ENCODE measurements around the gene NOD2. TPM values are rescaled to one million over a fixed set of nuclear protein-coding genes. Genes with fewer than 3 reads are reported as not detected.

NOD2 gene
- total and polyA plus RNA-seq, 4 donors, result 0.35 to 1.3 (median 0.48) TPM

DNA sequence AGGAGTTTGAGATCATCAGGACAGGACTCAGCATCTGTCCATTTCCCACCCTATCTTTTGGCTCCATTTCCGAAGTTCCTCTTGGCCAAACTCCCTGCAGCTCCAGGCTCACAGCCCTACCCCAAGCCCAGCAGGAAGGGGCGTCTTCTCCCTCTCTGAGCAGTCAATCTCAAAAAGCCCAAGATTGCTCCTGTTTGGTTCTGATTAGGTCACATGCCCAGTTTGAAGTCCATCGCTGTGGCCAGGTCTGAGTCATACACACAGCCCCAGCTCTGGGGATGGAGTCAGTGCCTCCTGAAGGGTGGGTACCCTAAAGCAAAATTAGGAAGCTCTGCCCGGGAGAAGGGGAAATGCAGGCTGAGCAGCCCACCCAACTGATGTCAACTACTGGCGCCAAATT is 36.2 kb upstream of the NOD2 start:
- Histone ChIP-seq H3K4me3 (ENCODE audit: low read depth in 1 of 3, low read length in 3 of 3) (no peak overlapping the region), H3K27ac (ENCODE audit: low read depth in 1 of 2, low read length in 2 of 2) (no peak overlapping the region), H3K9ac (ENCODE audit: low read depth in 1 of 2, low read length in 2 of 2) (no peak overlapping the region), H3K4me1 (ENCODE audit: control insufficient read depth in 4 of 4, insufficient read depth in 4 of 4, low read length in 3 of 4) (no peaks in the 10 kb centered on the region), H3K36me3 (ENCODE audit: control insufficient read depth in 4 of 4, insufficient read depth in 3 of 4, low read depth in 1 of 4, low read length in 3 of 4) (no peaks in the 10 kb centered on the region), H3K27me3 (ENCODE audit: control insufficient read depth in 4 of 4, insufficient read depth in 4 of 4, low read length in 3 of 4) (no peaks in the 10 kb centered on the region), H3K9me3 (ENCODE audit: control insufficient read depth in 4 of 4, low read length in 3 of 4) (no peaks in the 10 kb centered on the region)
- DNase-seq (ENCODE audit: low spot score), result no peak
- WGBS, result 72% methylated on average over 5 of the region's 5 CpGs
- TF ChIP-seq HNF4A (conservative IDR thresholded peaks at IDR 0.05), result no peak
- no peak for TF ChIP-seq RXRA (IDR thresholded peaks at IDR 0.05)
- TF ChIP-seq, protein P1, sequence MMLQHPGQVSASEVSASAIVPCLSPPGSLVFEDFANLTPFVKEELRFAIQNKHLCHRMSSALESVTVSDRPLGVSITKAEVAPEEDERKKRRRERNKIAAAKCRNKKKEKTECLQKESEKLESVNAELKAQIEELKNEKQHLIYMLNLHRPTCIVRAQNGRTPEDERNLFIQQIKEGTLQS (IDR thresholded peaks at IDR 0.05), result no peak
- TF ChIP-seq FOXA1 (IDR thresholded peaks at IDR 0.05), result no peak
- no peak for TF ChIP-seq RAD21 (IDR thresholded peaks at IDR 0.05)
- TF ChIP-seq JUND (IDR thresholded peaks at IDR 0.05), result no peak
- TF ChIP-seq, protein P2, sequence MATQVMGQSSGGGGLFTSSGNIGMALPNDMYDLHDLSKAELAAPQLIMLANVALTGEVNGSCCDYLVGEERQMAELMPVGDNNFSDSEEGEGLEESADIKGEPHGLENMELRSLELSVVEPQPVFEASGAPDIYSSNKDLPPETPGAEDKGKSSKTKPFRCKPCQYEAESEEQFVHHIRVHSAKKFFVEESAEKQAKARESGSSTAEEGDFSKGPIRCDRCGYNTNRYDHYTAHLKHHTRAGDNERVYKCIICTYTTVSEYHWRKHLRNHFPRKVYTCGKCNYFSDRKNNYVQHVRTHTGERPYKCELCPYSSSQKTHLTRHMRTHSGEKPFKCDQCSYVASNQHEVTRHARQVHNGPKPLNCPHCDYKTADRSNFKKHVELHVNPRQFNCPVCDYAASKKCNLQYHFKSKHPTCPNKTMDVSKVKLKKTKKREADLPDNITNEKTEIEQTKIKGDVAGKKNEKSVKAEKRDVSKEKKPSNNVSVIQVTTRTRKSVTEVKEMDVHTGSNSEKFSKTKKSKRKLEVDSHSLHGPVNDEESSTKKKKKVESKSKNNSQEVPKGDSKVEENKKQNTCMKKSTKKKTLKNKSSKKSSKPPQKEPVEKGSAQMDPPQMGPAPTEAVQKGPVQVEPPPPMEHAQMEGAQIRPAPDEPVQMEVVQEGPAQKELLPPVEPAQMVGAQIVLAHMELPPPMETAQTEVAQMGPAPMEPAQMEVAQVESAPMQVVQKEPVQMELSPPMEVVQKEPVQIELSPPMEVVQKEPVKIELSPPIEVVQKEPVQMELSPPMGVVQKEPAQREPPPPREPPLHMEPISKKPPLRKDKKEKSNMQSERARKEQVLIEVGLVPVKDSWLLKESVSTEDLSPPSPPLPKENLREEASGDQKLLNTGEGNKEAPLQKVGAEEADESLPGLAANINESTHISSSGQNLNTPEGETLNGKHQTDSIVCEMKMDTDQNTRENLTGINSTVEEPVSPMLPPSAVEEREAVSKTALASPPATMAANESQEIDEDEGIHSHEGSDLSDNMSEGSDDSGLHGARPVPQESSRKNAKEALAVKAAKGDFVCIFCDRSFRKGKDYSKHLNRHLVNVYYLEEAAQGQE (IDR thresholded peaks at IDR 0.05), result no peak
- TF ChIP-seq HNF4G (IDR thresholded peaks at IDR 0.05), result no peak
- TF ChIP-seq GABPA (IDR thresholded peaks at IDR 0.05 in 1 of 2, conservative IDR thresholded peaks at IDR 0.05 in 1 of 2), result no peak
- no peak for TF ChIP-seq SP1 (IDR thresholded peaks at IDR 0.05)
- TF ChIP-seq, protein P3, sequence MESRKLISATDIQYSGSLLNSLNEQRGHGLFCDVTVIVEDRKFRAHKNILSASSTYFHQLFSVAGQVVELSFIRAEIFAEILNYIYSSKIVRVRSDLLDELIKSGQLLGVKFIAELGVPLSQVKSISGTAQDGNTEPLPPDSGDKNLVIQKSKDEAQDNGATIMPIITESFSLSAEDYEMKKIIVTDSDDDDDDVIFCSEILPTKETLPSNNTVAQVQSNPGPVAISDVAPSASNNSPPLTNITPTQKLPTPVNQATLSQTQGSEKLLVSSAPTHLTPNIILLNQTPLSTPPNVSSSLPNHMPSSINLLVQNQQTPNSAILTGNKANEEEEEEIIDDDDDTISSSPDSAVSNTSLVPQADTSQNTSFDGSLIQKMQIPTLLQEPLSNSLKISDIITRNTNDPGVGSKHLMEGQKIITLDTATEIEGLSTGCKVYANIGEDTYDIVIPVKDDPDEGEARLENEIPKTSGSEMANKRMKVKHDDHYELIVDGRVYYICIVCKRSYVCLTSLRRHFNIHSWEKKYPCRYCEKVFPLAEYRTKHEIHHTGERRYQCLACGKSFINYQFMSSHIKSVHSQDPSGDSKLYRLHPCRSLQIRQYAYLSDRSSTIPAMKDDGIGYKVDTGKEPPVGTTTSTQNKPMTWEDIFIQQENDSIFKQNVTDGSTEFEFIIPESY (IDR thresholded peaks at IDR 0.05), result no peak
- TF ChIP-seq, protein P4, sequence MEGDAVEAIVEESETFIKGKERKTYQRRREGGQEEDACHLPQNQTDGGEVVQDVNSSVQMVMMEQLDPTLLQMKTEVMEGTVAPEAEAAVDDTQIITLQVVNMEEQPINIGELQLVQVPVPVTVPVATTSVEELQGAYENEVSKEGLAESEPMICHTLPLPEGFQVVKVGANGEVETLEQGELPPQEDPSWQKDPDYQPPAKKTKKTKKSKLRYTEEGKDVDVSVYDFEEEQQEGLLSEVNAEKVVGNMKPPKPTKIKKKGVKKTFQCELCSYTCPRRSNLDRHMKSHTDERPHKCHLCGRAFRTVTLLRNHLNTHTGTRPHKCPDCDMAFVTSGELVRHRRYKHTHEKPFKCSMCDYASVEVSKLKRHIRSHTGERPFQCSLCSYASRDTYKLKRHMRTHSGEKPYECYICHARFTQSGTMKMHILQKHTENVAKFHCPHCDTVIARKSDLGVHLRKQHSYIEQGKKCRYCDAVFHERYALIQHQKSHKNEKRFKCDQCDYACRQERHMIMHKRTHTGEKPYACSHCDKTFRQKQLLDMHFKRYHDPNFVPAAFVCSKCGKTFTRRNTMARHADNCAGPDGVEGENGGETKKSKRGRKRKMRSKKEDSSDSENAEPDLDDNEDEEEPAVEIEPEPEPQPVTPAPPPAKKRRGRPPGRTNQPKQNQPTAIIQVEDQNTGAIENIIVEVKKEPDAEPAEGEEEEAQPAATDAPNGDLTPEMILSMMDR (IDR thresholded peaks at IDR 0.05; ENCODE audit: low read depth, low read length, missing input control), result no peak
- TF ChIP-seq EGR1 (IDR thresholded peaks at IDR 0.05; ENCODE audit: low read depth in 2 of 2), result no peak
- TF ChIP-seq FOXA2 (IDR thresholded peaks at IDR 0.05), result no peak
- TF ChIP-seq, protein P5, sequence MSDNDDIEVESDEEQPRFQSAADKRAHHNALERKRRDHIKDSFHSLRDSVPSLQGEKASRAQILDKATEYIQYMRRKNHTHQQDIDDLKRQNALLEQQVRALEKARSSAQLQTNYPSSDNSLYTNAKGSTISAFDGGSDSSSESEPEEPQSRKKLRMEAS (IDR thresholded peaks at IDR 0.05), result no peak
- TF ChIP-seq YY1 (IDR thresholded peaks at IDR 0.05), result no peak
- no peak for TF ChIP-seq TAF1 (conservative IDR thresholded peaks at IDR 0.05)
- TF ChIP-seq NR2F2 (IDR thresholded peaks at IDR 0.05), result no peak

Data from liver (tissue), 9 donors.